ENCODE measurements around the gene ZFY.

Gene ZFY

DNA sequence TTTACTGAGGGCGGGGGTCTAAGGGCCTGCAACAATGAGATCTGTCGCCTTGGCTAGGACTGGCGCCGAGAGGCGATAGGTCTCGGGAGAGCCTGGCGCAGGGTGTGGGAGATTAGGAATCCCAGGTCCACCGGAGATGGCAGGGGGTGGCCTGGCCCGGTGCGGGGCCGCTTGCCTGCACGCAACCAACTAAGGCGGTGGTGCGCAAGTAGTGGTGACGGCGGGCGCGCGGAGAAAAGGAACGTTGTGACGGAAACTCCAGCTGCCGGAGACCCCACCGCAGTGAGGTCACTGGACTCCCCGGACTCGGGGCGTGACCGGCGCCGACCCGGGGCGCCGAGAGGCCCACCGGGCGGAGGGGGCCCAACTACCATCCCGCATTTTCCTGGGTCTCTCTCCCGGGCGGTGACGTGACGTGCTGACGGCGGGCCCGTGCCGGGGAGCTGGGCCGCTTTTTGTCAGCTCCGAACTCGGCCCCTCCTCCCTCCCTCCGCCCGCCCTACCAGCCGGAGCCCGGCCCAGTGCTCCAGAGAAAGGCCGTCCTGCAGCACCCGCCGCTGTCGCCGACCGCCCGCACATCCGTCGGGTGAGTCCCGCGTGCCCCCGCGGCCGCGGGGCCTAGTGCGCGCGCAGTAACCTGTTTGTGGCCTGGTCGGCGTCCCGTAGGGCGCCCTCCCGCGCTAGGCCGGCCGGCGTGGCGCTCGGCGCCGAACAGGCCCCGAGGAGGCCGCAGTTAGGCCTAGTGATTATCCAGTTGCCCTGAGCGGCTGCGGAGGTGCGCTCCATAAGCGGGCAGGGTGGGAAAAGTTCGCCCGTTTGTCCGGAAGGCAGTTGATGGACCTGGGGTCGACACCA is at the start of gene ZFY:
Gene ZFY, plus strand, starts transcription at position 521 of the 855 bp plus-strand sequence. CDS start 18,556 bp downstream, outside the sequence.
- no peak for DNase-seq

DNA sequence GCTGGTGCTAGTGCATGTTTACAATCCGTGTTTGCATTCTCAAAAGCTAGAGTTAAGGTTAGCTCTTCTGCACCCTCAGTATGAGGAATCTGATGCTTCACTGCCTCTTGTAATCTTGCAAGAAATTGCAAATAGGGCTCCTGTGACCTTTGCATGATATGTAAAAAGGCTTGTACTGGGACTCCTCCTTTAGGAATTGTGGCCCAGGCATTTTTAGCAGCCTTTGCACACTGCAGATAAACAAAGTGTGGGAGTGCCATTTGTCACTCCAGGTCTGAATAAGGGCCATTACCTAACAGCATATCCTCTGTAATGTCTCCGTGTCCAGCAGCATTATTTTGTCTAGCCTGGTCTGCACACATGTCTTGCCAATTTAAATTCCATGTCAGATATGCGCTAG is 49.3 kb upstream of the ZFY start:
- DNase-seq = no peak

DNA sequence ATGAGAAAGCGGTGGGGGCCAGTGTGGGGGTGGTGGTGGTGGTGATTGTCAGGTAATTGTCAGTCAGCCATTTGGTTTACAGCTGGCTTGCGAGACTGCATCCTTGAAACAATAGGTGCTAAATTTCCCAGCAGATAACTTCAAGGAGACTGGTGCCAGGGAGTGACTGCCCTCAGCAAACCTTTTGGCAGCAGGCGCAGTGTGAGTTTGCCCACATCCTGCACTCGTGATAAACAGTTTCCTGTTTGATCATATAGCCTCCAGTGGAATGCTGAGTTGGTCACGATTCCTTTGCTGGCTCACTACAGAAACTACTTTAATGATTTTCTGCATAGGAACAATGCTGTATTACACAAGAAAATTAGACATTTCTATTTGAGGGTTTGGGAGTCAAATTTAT is 47.8 kb upstream of the ZFY start:
- no peak for DNase-seq

DNA sequence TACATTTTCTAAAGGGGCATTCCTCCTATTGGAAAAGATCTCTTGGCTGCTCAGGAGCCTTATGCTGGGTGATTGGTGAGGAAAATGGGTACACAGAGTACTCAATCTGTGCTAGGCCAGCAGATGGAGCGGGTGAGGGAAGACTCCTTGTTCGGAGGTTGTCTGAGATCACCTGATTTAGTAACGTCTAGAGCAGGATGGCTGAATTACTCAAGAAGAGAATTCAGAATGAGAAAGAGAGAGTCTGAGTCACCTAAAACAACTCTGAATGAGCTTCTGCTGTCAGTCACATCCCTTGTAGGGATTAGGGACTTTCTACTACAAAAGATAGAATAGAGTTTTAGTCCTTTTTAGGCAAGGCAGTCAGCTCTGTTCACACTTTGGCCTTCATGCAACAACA is 47.2 kb upstream of the ZFY start:
- no peak for DNase-seq

DNA sequence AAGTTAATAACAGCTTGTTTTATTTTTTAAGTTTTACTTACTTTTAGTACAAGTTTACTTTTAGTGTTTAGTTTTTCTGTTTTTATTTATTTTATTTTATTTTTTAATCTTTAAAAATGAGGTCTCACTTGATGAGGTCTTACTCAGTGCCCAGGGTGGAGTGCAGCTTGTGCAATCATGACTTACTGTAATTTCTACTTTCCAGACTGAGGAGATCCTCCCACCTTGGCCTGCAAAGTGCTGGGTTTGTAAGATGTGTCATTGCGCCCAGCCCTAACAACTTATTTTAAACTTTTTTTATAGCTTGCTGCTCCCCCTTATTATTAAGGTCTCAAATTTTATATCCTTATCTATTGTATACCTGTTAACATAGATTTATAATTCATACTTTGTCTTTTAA is 41.7 kb upstream of the ZFY start:
- no peak for DNase-seq

DNA sequence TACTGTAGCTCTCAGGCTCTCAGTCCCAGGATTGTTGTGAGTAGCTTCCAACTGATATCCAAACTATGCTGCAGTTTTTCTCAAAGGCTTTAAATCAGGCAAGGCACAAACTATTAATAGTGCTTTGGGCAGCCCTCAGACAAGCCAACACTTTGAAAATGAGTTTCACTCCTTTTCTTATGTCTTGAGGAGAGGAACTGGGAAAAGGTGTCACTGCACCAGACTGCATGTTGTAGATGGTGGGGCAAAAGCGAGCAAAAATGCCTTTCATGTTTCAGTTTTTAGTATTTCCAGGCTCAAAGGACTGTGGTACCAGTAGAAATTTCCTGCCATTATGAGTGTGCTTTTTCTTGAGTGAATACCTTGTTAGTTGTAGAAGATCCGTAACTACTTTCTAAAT is 39.1 kb upstream of the ZFY start:
- DNase-seq = no peak

DNA sequence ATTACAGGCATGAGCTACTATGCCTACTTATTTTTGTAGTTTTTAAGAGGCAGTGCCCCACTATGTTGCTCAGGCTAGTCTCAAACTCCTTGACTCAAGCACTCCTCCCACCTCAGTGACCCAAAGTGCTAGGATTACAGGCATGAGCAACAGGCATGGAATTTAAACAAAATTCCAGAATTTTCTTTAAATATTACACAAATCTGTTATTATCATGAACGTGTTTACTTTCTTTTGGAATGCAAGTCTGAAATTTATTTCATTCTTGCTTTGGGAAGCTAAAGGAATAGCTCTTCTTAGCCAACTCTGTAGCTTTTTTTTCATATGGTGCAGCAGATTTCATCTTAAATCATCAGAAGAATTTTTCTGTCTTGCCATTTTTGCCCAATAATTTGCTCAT is 27.8 kb upstream of the ZFY start:
- DNase-seq = no peak

DNA sequence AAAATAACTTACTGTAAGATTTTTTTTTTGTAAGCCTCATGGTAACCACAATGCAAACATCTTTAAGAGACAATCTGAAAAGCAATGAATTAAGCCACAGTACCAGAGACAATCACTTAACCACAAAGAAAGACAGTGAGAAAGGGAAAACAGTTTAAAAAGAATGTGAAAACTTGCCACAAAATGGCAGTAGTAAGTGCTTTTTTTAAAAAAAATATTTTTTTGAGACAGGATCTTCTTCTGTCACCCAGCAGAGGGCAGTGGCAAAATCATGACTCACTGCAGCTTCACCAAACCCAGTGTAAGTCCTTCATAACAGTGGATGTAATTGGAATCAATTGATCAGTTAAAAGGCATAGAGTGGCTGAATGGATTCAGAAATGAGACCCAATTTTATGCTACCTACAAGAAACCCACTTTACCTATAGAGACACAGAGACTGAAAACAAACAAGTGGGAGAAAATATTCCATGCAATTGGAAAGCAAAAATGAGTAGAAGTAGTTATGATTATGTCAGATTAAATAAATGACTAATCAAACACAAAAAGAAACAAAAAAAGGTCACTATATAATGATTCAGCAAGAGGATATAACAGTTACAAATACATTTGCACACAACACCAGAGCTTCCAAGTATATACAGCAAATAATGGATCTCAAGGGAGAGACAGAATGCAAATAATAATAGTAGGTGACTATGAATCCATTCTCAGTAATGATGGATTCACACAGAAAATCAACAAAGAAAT is 21.9 kb upstream of the ZFY start:
- DNase-seq = no peak

DNA sequence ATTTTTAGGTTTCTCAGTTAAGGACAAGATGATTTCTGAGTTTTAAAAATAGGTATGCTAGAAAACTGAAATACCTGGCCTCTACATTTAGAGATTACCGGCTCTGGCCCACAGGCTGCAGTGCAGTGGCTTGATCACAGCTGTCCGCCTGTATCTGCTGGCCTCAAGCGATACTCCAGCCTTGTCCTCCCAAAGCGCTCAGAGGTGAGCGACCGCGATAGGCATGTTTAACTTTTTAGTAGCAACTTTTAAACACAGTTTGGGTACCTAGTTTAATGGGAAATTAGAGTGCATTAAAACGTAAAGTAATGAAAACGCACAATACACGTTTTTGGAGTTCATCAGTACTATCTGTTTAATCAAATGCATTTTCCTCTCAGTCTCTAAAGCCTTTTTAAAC is 1.1 kb upstream of the ZFY start:
- DNase-seq = no peak

DNA sequence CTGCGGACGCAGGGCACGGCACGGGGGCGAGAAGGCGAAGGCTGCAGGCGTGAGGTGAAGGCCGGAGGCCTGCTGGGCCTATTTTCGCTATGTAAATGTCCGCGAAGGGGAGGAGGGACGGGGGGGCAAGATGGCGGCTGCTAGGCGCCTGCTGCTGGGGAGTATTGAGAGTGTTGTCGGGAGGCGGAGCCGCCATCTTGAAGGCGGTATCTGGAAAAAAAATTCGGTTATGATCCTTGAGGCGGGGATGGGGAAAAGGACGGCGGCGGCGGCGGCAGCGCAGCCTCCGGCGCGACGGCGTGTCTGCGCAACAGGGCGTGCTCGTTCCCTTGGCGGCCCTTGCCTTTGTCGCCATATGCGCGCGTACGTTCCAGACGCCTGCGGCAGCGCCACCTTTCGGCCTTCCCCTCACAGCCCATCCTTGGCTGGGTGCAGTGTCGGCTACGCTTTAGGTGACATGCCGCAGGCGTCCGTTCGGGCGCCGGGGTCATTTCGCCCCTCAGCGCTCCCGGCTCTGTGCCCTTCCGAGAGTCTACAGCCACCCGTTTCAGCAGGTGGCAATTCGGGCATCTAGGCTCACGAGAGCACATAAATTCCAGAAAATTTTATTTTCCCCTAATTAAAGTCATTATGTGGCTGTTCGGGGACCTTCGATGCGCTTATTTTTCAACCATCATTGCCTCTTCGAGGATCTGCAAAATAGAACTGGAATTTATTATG is 695 bp downstream of the ZFY start:
- no peak for DNase-seq

DNA sequence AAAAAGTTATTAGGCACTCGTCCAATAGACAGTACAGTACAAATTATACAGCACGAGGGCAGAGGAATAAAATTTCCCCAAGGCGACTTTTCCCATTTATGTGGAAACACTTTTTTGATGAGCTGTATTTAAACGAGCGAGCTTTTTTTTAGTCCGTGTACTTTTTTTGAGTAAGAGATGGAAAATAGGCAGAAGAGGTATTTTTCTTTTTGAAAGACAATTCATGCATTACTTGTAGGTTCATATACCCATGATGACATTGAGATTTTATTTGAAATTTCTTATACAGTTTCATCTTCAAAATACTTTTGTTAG is 1.2 kb downstream of the ZFY start:
- DNase-seq = no peak

DNA sequence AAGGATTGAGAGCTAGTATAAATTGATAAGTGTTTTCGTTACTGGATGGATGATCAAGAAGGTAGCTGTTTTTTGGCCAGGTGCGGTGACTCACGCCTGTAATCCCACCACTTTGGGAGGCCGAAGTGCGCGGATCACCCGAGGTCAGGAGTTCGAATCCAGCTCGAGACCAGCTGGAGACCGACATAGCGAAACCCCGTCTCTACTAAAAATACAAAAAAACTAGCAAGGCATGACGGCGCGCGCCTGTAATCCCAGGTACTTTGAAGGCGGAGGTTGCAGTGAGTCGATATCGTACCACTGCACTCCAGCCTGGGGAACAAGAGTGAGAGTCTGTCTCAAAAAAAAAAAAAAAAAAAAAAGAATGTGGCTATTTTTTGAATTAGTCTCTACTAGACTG is 2.0 kb downstream of the ZFY start:
- DNase-seq = no peak

DNA sequence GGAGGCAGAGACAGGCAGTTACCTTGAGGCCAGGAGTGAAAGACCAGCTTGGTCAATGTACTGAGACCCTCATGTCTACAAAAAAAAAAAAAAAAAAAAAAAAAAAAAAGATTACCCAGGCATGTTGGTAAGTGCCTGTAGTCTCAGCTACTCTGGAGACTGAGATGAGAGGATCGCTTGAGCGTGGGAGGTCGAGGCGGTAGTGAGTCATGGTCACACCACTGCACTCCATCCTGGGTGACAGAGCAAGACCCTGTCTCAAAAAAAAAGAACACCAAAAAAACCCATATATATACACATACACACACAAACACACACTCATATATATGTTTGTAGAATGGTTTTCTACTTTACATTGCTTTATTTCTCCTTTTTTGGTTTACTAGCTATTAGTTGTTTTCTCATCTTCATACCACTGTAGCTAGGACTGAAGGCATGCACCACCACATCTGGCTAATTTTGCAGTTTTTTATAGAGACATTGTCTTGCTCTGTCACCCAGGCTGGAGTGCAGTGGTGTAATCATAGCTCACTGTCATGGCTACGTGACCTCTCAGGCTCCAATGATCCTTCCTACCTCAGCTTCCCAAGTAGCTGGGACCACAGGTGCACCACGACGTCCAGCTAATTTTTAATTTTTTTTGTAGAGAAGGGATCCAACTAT is 14.5 kb downstream of the ZFY start:
- DNase-seq = no peak

DNA sequence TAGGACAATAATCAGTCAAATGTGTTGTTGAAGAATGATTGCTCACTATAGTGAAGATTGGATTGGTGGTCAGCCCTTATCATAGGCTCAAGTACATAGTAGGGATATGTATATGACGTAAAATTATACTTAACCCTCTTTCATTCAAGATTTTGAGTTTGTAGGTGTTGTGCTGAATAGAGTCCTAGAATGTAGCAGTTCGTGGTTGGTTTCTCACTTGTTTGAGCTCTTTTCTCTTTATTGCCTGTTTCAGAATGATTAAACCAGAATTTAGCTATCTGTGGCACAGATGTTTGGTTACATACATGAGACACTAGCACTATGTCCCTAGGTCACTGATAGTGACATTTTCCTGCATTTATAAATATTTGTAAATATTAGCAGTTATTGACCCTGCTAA is 15.5 kb downstream of the ZFY start:
- no peak for DNase-seq

DNA sequence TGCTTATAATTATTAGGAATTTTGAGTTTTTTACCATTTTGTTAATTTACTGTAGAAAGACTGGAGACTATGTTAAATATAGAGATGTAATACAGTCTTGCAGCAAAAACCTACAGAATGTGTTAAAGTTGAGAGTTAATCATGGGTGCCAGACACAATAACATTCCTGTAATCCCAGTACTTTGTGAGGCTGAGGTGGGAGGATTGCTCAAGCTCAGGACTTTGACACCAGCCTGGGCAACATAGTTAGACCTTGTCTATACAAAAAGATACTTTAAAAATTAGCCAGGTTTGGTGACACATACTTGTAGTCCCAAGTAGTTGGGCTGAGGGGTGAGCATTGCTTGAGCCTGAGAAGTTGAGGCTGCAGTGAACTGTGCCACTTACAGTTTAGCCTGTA is 17.7 kb downstream of the ZFY start:
- DNase-seq = no peak

DNA sequence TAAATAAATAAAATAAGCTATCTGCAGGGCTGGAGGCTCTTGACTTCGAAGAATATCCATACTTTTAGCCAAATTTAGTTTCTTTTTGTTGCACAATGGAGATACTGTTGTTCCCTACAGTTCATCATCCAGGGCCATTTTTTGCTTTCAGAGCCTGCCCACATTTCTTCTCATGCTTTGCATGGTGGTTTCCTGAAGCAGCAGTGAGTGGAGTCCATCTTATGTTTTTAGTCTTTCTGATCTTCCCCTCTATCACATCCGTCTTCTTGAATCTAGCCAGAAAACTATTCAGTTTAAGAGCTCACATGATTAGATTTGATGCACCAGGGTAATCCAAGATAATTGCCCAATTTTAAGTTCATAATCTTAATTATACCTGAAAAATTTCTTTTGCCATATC is 19.6 kb downstream of the ZFY start:
- no peak for DNase-seq

DNA sequence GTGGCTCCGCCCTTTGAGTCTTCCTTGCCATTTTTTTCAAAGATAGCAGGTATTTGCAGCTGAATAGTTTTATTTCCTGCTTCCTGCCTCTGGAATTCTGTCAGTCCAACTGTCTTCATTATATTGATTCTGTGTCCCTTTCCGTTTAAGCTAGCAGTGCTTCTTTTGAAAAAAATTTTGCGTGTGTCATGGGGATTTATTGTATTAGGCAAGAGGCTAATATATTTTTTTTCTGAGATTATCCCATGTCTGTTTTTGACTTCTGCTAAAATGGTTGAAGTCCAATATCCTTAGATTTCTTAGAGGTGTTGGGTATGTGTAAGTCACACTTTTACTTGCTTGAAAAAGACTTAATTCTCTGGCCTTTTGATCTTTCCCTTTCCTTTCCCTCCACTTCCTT is 20.4 kb downstream of the ZFY start:
- no peak for DNase-seq

DNA sequence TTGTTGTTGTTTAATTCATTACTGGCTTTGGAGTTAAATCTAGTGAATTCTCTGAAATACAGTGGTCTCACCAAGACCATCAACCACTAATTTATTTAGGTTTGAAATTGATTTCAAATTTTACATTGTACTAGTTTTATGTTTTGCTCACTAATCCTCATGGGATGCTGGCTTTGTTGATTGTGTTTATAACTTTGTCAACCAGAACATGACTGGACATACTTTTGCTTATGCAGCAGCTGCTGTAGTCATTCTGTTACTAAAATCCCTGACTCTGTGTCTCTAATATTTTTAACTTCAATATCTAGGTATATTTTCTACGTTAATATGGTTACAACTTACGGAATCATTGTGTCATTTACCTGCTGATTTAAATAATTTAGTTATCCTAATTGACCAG is 26.9 kb downstream of the ZFY start:
- DNase-seq = no peak

DNA sequence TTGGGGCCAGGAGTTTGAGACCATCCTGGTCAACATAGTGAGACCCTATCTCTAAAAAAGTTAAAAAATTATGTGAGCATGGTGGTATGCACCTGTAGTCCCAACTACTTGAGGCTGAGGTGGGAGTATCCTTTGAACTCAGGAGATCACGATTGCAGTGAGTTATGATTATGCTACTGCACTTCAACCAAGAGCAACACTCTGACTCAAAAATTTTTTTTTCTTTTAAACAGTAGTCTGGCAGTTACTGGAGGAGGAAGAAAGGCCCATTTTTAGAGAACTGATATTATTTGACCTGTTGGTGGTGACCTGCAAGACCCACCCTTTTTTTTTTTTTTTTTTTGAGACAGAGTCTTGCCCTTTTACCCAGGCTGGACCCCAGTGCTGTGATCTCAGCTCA is 29.6 kb downstream of the ZFY start:
- no peak for DNase-seq

DNA sequence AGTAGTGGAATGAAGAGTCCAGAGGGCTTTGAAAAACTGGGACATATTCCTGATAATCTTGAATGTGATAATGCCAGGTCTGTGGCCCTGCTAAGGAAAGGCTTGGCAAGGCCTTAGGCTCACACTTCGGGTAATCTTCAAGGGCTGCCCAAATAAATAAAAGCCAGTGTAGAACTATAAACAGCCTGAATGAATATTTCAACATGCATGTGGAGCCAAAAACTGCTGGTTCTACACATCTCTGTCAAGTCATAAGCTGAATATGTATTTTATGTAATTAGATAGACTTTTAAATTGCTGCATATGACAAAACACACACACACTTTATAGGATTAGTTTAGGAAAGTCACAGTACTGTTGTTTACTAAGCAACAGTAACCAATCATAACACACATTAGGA is 30.4 kb downstream of the ZFY start:
- no peak for DNase-seq

DNA sequence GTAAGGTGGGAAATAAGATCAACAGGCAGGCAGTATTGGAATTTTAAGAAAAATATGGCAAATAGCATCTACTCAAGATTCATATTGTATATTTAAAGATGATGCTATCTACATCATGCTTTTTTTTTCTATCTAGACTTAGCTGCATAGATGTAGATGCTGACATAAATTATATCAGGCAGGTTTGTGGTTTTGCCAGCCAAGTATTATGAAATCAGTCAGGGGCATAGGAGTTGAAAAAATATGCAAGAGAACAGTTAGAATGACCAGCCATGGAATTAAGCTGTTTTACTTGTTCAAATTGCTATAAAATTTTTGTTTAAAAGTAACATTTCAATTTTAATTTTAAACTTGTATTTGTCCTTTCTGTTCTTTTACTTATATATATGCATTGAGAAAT is 34.4 kb downstream of the ZFY start:
- no peak for DNase-seq

DNA sequence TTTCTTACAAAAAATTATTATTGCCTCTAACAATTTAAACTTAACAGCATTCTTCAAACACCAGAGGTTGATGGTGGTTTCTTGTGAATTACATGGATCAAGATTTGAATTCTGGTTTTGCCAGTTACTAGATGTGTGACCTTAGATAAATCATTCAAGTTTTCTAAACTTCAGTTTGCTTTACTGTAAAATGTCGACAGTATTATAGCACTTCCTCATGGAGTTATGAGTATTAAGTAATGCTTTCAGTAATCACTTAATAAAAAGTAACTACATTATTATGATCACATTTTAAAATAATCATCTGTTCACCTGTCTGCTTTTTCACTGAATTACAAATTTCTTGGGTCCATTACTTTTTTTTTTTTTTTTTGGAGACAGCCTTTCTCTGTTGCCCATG is 37.5 kb downstream of the ZFY start:
- DNase-seq = no peak

DNA sequence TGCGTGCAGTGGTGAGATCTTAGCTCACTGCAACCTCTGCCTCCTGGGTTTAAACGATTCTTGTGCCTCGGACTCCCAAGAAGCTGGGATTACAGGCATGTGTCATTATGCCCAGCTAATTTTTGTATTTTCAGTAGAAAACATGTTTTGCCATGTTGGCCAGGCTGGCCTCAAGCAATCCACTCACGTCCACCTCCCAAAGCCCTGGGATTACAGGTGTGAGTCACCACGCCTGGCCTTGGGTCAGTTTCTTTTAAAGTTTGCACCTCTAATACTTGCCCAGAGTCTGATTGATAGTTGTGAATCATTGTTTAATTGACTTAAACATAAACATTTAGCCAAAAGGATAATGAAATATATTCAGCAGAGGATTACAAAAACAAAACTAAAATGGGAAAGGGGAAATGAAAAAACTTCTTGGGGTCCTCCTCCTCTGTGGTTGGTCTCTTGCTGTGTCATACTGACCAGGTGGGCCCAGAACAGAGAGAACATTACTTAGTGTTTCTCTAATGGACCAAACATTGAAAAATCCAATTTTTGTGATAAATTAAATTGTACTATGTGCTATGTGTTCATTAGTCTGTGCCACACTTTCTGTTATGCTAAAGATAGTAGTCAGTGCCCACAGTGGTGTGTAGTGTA is 38.0 kb downstream of the ZFY start:
- no peak for DNase-seq

All from activated gamma-delta T cell treated with Interleukin-2 at 50 U/mL for 16 hours (primary cell).